Right renal pelvis (tissue), 4 donors: ENCODE results near the gene KCNQ4. TPM values are rescaled to one million over a fixed set of nuclear protein-coding genes. Genes with fewer than 3 reads are reported as not detected.
A peak's percentile ranks its signal among the peaks of the same experiment; 100 is the strongest.

ENCODE experiments used
- DNase-seq, 4 donors: peaks; one replicate each; pipeline ENCODE4 v3.0.0-alpha.2; 2013; ENCODE audit warnings: low read depth in 4 of 4, low spot score in 3 of 4, missing footprints in 1 of 4
- polyA plus RNA-seq, 4 donors: library from polyadenylated mRNA; unstranded; fragments of 120-200 nt; gene quantifications; one replicate each; pipeline ENCODE4 v1.2.1, GENCODE V29; 2013; ENCODE audit not compliant: insufficient read length in 4 of 4

The KCNQ4 gene
- polyA plus RNA-seq, 4 donors = 1.5 to 2.3 (median 1.9) TPM

GRCh38 chr1:40793617-40794016, 10.0 kb downstream of the KCNQ4 start:
- DNase-seq = no peak

- no peak for DNase-seq
Observed at GRCh38 chr1:40794048-40794447, 10.5 kb downstream of the KCNQ4 start.

- no peak for DNase-seq
Observed at GRCh38 chr1:40794974-40795715, 11.6 kb downstream of the KCNQ4 start.

GRCh38 chr1:40795811-40796586, 12.4 kb downstream of the KCNQ4 start:
- no peak for DNase-seq

- DNase-seq = no peak
Observed at GRCh38 chr1:40796939-40797667, 13.5 kb downstream of the KCNQ4 start.

- no peak for DNase-seq
Observed at GRCh38 chr1:40797668-40798010, 14.1 kb downstream of the KCNQ4 start.

GRCh38 chr1:40798366-40799281, 15.0 kb downstream of the KCNQ4 start:
- no peak for DNase-seq

- no peak for DNase-seq
Observed at GRCh38 chr1:40799351-40799867, 15.8 kb downstream of the KCNQ4 start.

- no peak for DNase-seq
Observed at GRCh38 chr1:40801742-40802077, 18.1 kb downstream of the KCNQ4 start.

GRCh38 chr1:40802078-40802741, 18.6 kb downstream of the KCNQ4 start:
- DNase-seq = peak in 3 of 4 donors; percentile 66 to 75 (median 73)

GRCh38 chr1:40802742-40803113, 19.1 kb downstream of the KCNQ4 start:
- DNase-seq = no peak

- DNase-seq = no peak
Observed at GRCh38 chr1:40803447-40803846, 19.9 kb downstream of the KCNQ4 start.

GRCh38 chr1:40803902-40804301, 20.3 kb downstream of the KCNQ4 start:
- DNase-seq = no peak

- no peak for DNase-seq
Observed at GRCh38 chr1:40806240-40806639, 22.7 kb downstream of the KCNQ4 start.

- no peak for DNase-seq
Observed at GRCh38 chr1:40806731-40807695, 23.4 kb downstream of the KCNQ4 start.

- no peak for DNase-seq
Observed at GRCh38 chr1:40808002-40808401, 24.4 kb downstream of the KCNQ4 start.

- DNase-seq = no peak
Observed at GRCh38 chr1:40808444-40808843, 24.9 kb downstream of the KCNQ4 start.

- DNase-seq = no peak
Observed at GRCh38 chr1:40808909-40809308, 25.3 kb downstream of the KCNQ4 start.

- no peak for DNase-seq
Observed at GRCh38 chr1:40810927-40811326, 27.3 kb downstream of the KCNQ4 start.
